ENCODE measurements around the gene MMP3.

- TF ChIP-seq EP300 (IDR thresholded peaks at IDR 0.05) (no peak), CTCF (IDR thresholded peaks at IDR 0.05) (no peak)
Measured at GRCh38 chr11:102809971-102810370, 33.4 kb downstream of the MMP3 start.

Data from gastroesophageal sphincter (tissue), 3 donors.